AG04449 (cell line): ENCODE measurements around the gene TRAM2.

Experiments
- CTCF ChIA-PET: fragments of 350-600 bp; formaldehyde crosslinking; extraction: SDS; loops from one replicate; lab custom pipeline; 2021; ENCODE audit warnings: antibody characterized with exemption; lab: Yijun Ruan, JAX
- POLR2A ChIA-PET: fragments of 400-600, 350-600 bp; formaldehyde crosslinking; extraction: SDS; loops from one replicate; lab custom pipeline; 2020; ENCODE audit warnings: antibody characterized with exemption, inconsistent platforms; lab: Yijun Ruan, JAX
- DNase-seq: peaks from one replicate; pipeline ENCODE4 v3.0.0-alpha.2; 2010; ENCODE audit warnings: low read depth, low spot score
- H3K4me3 ChIP-seq: 2 replicates; pipeline ENCODE4 v1.5.1; 2011; ENCODE audit warnings: low read depth, mild to moderate bottlenecking, control low read depth, low read length
- TF ChIP-seq, protein P1 (sequence below): IDR thresholded peaks from one replicate; pipeline ENCODE4 v1.5.1; 2011; ENCODE audit warnings: mild to moderate bottlenecking, moderate library complexity, low read length, control low read depth, inconsistent platforms; ENCODE audit not compliant: insufficient read depth; ENCODE audit errors: missing control alignments

Gene TRAM2

DNA sequence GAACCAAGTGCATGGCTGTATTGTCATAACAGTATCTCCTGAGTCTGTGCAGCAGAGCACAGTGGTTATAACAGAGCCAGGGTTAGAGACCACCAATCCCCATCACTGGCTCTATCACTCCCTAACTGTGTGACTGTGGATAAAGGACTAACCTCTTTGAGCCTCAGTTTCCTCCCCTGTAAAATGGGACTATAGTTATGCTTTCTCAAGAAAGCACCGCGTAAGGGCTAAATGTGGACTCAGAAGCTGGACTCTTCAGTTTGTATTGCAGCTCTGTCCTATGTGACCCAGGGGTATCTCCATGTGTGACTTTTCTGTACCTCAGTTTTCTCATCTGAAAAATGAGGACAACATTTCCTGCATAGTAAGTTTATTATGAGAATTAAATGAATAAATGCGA, 59.9 kb downstream of the TRAM2 start:
- DNase-seq: no peak
- CTCF ChIA-PET: interaction anchor here (1.4 kb wide), 1 partner anchor 145 kb away, joined by 3 read pairs; no protein-coding TSS in a partner anchor
- POLR2A ChIA-PET: interaction anchor here (1.3 kb wide), 1 partner anchor 21 kb away, joined by 4 read pairs; no protein-coding TSS in a partner anchor
- TF ChIP-seq, protein P1, sequence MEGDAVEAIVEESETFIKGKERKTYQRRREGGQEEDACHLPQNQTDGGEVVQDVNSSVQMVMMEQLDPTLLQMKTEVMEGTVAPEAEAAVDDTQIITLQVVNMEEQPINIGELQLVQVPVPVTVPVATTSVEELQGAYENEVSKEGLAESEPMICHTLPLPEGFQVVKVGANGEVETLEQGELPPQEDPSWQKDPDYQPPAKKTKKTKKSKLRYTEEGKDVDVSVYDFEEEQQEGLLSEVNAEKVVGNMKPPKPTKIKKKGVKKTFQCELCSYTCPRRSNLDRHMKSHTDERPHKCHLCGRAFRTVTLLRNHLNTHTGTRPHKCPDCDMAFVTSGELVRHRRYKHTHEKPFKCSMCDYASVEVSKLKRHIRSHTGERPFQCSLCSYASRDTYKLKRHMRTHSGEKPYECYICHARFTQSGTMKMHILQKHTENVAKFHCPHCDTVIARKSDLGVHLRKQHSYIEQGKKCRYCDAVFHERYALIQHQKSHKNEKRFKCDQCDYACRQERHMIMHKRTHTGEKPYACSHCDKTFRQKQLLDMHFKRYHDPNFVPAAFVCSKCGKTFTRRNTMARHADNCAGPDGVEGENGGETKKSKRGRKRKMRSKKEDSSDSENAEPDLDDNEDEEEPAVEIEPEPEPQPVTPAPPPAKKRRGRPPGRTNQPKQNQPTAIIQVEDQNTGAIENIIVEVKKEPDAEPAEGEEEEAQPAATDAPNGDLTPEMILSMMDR: no peak
- H3K4me3 ChIP-seq: no peak overlapping the region

DNA sequence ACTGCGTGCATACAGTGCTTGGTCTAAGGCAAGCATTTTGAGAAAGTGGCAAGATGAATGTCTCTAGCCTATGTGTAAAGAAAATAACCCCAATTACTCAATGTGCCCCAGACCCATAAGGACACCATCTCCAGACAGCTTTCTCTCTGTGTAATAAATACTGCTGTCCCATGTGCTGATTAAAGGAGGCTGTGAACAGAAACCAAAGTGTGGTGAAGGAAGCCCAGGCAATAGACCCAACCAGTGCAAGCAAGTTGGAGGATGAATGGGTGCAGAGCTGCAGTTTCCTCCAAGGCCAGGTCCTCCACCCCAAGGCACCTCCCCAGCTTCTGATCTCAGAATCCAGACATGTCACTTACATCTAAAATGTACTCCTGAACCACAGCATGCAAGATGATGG, 60.6 kb downstream of the TRAM2 start:
- H3K4me3 ChIP-seq: no peak overlapping the region
- TF ChIP-seq, protein P1: no peak
- ChIA-PET POLR2A (interaction anchor here (0.8 to 1.6 kb wide), 3 partner anchors 23 to 149 kb away, joined by 3 to 5 read pairs (median 4); no protein-coding TSS in a partner anchor), CTCF (interaction anchor here (0.7 to 2.4 kb wide), 6 partner anchors 51 to 147 kb away, joined by 3 to 13 read pairs (median 3); partner anchors contain the start of gene EFHC1)
- no peak for DNase-seq

DNA sequence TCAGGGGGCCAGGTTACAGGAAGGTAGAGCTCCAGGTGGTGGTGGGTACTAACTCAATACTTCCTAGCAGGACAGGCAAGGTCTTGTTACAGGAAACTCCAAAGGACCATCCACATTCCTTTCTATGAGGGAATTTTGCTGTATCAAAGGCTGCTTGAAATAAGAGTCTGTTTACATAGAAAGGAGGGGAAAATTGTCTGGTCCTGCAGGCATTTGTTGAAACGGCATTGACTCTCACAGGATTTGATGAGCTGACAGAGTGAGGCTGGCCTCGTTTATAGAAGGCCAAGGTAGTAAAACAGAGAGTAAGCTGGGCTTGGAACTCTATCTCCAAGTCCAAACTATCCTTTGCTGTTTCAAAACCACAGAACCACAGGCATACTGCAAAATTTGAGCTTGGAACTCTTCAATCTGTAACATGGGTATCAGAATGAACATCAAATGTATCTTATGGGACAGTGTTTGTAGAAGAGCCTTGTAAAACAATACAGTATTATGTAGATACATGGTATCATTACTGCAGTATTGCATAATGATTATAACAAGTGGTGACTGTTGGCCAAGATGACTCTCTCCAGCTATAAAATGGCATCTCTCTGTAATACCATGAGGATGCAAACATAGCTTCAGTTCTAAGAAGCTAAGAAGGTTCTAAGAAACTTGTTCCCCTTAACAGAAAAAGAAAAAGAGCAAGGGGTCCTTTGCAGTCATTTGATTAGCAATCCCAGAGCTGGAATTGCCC, 61.5 kb downstream of the TRAM2 start:
- ChIA-PET POLR2A (interaction anchor here (0.8 to 1.8 kb wide), 7 partner anchors 11 to 150 kb away, joined by 3 to 7 read pairs (median 4); partner anchors contain the start of gene TRAM2), CTCF (interaction anchor here (0.6 to 2.4 kb wide), 10 partner anchors 45 to 148 kb away, joined by 3 to 13 read pairs (median 3); partner anchors contain the start of gene EFHC1)
- no peak overlapping the region for H3K4me3 ChIP-seq
- no peak for DNase-seq
- TF ChIP-seq, protein P1: no peak

DNA sequence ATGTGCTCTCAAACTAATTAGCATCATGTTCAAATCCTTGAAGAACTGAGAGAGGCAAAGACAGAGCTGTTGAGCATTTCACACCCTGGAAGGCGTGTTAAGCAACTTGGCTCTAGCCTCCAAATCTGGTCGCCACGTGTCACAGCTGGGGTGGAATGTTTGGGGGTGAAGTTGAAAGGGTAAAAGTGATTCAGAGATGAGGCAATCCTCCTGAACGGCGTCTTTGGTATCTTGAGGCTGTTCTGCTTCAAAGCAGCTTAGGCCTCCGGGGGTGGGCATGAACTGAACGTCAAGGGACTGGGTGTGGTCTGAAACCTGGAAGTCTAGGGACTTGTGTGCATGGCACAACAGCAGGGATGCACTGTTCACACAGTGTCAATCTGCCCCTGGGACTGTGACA, 62.3 kb downstream of the TRAM2 start:
- no peak for DNase-seq
- TF ChIP-seq, protein P1: no peak
- H3K4me3 ChIP-seq: no peak overlapping the region
- ChIA-PET POLR2A (interaction anchor here (0.9 to 1.8 kb wide), 4 partner anchors 10 to 61 kb away, joined by 3 to 7 read pairs (median 4); partner anchors contain the start of gene TRAM2), CTCF (interaction anchor here (0.6 to 2.4 kb wide), 6 partner anchors 44 to 147 kb away, joined by 3 to 13 read pairs (median 5); no protein-coding TSS in a partner anchor)

DNA sequence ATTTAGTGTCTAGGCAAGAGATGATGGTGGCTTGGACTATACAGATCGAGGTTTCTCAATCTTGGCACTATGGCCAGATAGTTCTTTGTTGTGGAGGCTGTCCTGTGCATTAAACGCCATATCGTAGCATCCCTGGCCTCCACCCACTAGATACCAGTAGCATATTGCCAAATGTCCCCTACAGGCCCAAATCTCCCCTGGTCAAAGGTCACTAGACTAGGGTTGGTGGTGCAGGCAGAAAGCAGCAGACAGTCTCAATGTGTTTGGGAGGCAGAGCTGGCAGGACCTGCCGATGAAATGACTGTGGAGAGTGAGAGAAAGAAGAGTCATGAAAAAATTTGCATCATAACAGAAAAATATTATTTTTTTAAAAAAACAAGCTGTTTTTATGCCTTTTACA, 63.0 kb downstream of the TRAM2 start:
- H3K4me3 ChIP-seq: no peak overlapping the region
- ChIA-PET POLR2A (interaction anchor here (1.3 to 1.8 kb wide), 2 partner anchors 38 to 62 kb away, joined by 3 to 7 read pairs; partner anchors contain the start of gene TRAM2), CTCF (interaction anchor here (1.0 to 2.4 kb wide), 3 partner anchors 62 to 148 kb away, joined by 3 to 13 read pairs (median 9); no protein-coding TSS in a partner anchor)
- TF ChIP-seq, protein P1: no peak
- no peak for DNase-seq

DNA sequence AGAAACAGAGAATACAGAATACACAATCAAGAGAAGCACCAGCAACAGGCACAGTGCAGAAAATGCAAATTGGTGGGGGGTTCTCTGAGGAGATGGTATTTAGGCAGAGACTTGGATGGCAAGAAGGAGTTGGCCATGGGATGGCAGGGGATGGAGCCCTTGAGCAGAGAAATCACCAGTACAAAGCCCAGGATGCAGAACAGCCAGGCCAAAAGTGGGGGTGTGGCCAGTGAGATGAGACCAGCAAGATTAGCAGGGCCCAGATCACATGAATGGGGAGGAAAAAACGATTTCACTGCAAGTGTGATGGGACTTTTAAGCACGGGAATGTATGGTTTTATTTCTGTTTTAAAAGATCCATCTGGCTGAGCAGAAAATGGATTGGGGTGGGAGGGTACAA, 63.4 kb downstream of the TRAM2 start:
- no peak overlapping the region for H3K4me3 ChIP-seq
- POLR2A ChIA-PET: interaction anchor here (1.1 kb wide), 1 partner anchor 24 kb away, joined by 3 read pairs; no protein-coding TSS in a partner anchor
- no peak for DNase-seq
- CTCF ChIA-PET: no interaction called here
- TF ChIP-seq, protein P1: no peak
